HUES6 (cell line): ENCODE results near the gene RASGEF1B.
"Not testable (repeated sequence)": the region's sequence is repeated elsewhere in the genome, so short reads cannot be mapped to it uniquely, and the experiment has no call there.

ENCODE experiments used
- H3K27ac ChIP-seq: 2 replicates; pipeline ENCODE4 v1.7.0; 2013; ENCODE audit warnings: low read depth, mild to moderate bottlenecking, low read length, inconsistent platforms
- H3K27me3 ChIP-seq: 2 replicates; pipeline ENCODE4 v1.6.1; 2013; ENCODE audit warnings: low read length; ENCODE audit not compliant: control insufficient read depth, insufficient read depth
- H3K36me3 ChIP-seq: 2 replicates; pipeline ENCODE4 v1.6.1; 2013; ENCODE audit warnings: low read length; ENCODE audit not compliant: control insufficient read depth, insufficient read depth
- H3K4me1 ChIP-seq: 2 replicates; pipeline ENCODE4 v1.6.1; 2013; ENCODE audit warnings: low read length; ENCODE audit not compliant: control insufficient read depth, insufficient read depth
- H3K4me3 ChIP-seq: 2 replicates; pipeline ENCODE4 v1.5.1; 2013; ENCODE audit warnings: low read depth, low read length
- H3K9ac ChIP-seq: one replicate; pipeline ENCODE4 v1.6.1; 2013; ENCODE audit warnings: mild to moderate bottlenecking, low read length
- H3K9me3 ChIP-seq: 2 replicates; pipeline ENCODE4 v1.6.1; 2013; ENCODE audit warnings: low read depth, low read length; ENCODE audit not compliant: control insufficient read depth, insufficient read depth

The RASGEF1B gene

DNA sequence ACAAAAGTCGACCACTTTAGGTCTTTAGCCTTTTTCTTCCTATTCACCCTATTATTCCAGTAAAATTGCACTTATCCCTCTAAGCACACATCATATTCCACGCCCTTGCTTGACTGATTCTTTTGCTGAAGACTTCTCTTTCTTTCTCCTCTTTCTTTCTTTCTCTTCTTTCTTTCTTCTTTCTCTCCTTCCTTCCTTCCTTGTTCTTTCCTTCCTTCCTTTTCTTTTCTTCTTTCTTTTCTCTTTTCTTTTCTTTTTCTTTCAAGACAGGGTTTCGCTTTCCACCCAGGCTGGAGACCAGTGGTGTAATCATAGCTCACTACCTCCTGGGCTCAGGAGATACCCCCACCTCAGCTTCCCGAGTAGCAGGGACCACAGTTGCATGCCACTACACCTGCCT lies 61.9 kb downstream of the RASGEF1B start:
- H3K4me1 ChIP-seq = no peaks in the 10 kb centered on the region
- no peaks in the 10 kb centered on the region for H3K27me3 ChIP-seq
- no peaks in the 10 kb centered on the region for H3K36me3 ChIP-seq
- no peaks in the 10 kb centered on the region for H3K9me3 ChIP-seq
- H3K4me3 ChIP-seq = no peak overlapping the region
- no peak overlapping the region for H3K9ac ChIP-seq
- no peak overlapping the region for H3K27ac ChIP-seq

DNA sequence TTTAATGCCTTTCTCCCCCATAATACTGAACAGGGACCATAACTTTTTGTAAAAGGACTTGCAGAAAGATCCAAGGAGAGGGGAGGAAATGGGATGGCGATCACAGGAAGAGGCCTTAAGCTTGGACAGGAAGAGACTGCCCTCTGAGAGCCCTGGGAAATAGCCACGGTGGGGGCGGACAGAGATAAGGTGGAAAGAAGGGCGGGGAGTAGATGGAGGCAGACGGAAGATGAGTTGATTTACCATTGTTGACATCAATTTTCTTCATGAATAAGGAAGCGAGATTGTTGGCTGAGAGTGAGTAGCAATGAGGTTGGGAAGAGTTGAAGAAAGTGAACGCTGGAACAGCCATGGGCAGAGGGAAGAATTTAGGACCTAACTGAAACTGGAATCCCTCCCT lies 63.4 kb downstream of the RASGEF1B start:
- no peak overlapping the region for H3K27ac ChIP-seq
- H3K27me3 ChIP-seq = no peaks in the 10 kb centered on the region
- H3K9ac ChIP-seq = no peak overlapping the region
- no peaks in the 10 kb centered on the region for H3K36me3 ChIP-seq
- H3K4me3 ChIP-seq = no peak overlapping the region
- H3K9me3 ChIP-seq = no peaks in the 10 kb centered on the region
- H3K4me1 ChIP-seq = no peaks in the 10 kb centered on the region

DNA sequence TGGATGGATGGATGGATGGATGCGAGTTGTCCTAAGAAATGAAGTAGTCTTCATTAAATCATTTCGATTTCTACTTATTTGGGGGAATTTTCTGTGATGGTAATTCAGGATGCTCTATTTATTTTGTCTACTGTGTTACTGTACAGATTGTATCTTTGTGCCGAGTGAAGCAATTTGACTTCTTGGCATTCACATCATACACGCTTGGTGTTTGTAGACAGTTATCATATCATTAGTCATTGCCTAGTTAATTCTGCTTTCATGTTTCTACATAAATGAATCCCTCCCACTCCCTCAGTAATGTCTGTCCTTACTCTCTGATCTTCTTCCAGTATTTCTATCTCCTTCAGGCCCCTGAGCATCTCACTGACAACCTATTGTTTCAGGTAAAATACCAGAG lies 64.0 kb downstream of the RASGEF1B start:
- no peaks in the 10 kb centered on the region for H3K27me3 ChIP-seq
- H3K27ac ChIP-seq = no peak overlapping the region
- H3K9me3 ChIP-seq = no peaks in the 10 kb centered on the region
- H3K4me1 ChIP-seq = no peaks in the 10 kb centered on the region
- H3K36me3 ChIP-seq = no peaks in the 10 kb centered on the region
- H3K4me3 ChIP-seq = no peak overlapping the region
- H3K9ac ChIP-seq = no peak overlapping the region

DNA sequence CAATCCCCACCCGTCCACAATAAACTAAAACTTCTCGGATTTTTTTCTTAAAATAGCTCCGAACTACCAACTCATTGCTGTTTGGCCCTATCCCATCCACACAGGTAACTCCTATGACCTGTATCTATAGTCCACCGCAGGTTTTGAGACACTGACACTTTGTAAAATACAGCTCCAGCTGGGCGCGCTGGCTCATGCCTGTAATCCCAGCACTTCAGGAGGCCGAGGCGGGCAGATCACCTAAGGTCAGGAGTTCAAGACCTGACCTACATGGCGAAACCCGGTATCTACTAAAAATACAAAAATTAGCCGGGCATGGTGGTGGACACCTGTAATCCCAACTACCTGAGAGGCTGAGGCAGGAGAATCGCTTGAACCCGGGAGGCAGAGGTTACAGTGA lies 65.2 kb downstream of the RASGEF1B start:
- not testable (repeated sequence) for H3K36me3 ChIP-seq, H3K4me1 ChIP-seq, H3K9me3 ChIP-seq, H3K27me3 ChIP-seq, H3K9ac ChIP-seq, H3K4me3 ChIP-seq, H3K27ac ChIP-seq

DNA sequence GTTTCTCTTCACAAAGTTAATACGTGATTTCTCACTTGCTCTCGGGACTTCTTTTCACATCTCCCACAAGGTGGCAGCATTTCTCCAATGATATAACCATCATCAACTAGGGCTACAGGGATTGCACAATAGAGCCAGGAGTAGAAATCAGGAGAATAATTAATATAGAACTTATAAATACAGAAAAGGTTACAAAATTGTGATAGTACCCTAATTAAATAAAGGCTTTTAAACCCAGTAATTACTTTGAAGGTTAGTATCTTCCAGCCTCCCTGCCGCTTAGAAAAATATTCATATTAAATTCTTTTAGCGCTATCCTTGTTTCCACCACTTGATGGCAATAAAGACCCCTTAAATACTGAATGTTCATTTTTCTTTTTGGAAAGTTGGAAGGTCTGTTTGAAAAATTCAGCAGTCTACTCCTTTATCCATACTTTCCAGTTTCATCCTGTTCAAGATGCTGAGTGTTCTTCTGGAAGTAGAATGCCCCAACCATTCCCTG lies 65.8 kb downstream of the RASGEF1B start:
- Histone ChIP-seq H3K9ac (no peak overlapping the region), H3K36me3 (no peaks in the 10 kb centered on the region), H3K27me3 (no peaks in the 10 kb centered on the region), H3K27ac (no peak overlapping the region), H3K9me3 (no peaks in the 10 kb centered on the region), H3K4me3 (no peak overlapping the region; the same call in 1 of the 2 replicates), H3K4me1 (no peaks in the 10 kb centered on the region)

DNA sequence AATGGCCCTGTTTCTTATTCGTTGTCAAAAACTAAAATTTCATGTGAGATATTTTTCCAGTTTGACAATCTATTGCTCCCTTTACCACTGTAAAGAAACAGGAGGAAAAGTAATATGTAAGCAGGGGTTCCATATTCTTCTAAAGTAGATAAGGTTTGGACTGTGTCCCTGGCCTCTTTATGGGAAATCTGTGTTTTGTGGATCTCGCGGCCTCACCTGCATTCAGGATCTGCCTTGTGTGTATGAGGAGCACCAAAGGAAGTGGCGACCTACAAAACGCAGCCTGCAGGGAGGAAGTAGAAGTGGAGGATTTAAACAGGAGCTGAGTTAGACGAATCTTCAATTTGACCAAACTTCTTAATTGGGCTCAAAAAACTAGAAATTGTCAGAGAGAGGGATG lies 67.0 kb downstream of the RASGEF1B start:
- no peak overlapping the region for H3K9ac ChIP-seq
- no peaks in the 10 kb centered on the region for H3K4me1 ChIP-seq
- H3K36me3 ChIP-seq = no peaks in the 10 kb centered on the region
- no peak overlapping the region for H3K27ac ChIP-seq
- H3K9me3 ChIP-seq = no peaks in the 10 kb centered on the region
- no peak overlapping the region for H3K4me3 ChIP-seq
- H3K27me3 ChIP-seq = no peaks in the 10 kb centered on the region

DNA sequence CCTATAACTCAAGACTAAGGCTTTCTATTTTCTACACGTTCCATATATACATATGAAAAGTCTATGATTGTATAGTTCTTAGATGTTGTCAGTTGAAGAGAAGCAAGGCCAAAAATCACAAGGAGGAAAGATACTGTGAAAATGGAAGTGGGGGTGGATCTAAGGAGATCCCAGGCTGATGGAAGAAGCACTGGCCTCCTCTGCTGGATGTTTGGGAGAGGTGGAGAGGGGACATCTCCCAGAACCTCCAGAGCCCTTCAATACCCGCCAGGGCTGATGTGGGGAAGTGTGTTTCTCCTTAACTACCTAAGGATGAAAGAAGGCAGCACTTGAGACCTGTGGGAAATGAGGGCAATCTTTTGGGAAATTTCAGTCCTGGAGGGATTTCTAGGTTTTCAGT lies 67.4 kb downstream of the RASGEF1B start:
- no peak overlapping the region for H3K9ac ChIP-seq
- no peaks in the 10 kb centered on the region for H3K27me3 ChIP-seq
- H3K4me3 ChIP-seq = no peak overlapping the region
- H3K27ac ChIP-seq = no peak overlapping the region
- no peaks in the 10 kb centered on the region for H3K9me3 ChIP-seq
- H3K4me1 ChIP-seq = no peaks in the 10 kb centered on the region
- no peaks in the 10 kb centered on the region for H3K36me3 ChIP-seq

DNA sequence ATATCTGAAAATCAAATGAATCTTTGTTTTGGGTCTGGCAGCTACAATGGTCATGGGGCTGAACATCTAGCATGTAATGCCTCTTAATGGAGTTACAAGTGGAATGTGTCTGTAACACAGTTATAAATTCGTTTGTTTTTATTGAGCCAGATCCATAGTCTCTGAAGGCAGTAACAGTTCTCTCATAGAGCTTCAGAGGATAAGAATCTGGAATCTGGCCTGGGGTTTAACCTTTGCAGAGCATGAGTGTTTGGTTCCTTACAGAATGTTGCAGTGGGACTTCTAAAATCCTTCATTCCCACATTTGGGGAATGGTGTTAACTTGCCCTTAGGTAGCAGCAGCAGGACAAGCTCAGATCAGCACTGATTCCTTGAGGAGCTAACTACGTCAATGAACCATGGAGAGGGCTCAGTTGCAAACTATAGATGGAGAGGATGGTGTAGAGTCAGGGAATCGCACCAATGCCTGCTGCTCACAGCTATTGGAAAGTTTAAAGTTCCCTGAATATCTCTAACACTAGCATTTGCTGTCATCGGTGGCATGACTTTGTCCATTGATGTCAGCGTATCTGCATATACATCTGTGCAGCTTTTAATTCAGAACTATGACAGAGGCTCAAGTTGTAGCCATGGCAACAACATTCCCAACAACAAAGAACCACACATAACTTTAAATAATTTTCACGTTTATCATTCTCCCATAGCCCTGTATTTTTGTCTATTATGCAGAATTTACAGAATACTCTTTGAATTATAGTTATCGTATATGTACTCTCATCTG lies 72.2 kb downstream of the RASGEF1B start:
- no peak overlapping the region for H3K4me3 ChIP-seq
- H3K36me3 ChIP-seq = no peaks in the 10 kb centered on the region
- H3K9ac ChIP-seq = no peak overlapping the region
- no peaks in the 10 kb centered on the region for H3K9me3 ChIP-seq
- no peaks in the 10 kb centered on the region for H3K27me3 ChIP-seq
- H3K4me1 ChIP-seq = no peaks in the 10 kb centered on the region
- H3K27ac ChIP-seq = no peak overlapping the region

DNA sequence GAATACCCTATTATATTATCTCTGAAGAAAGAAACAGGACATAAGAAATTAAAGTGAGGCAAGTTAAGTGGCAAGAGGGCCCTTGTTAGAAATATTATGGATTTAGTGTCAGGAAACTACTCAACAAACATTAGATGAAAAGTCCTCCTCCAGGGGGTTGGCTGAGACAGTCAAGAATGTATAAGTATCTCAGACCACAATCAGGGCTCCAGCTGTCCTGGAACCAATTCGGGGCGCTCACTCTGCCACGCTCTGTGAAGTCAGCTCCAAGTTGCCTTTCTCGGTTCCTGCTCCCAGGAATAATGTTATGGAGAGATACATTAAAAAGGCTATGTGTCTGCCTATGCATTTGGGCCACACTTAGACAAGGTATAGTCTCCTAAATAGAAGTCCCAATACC lies 73.3 kb downstream of the RASGEF1B start:
- Histone ChIP-seq H3K27me3 (no peaks in the 10 kb centered on the region), H3K9ac (no peak overlapping the region), H3K36me3 (no peaks in the 10 kb centered on the region), H3K9me3 (no peaks in the 10 kb centered on the region), H3K4me1 (no peaks in the 10 kb centered on the region), H3K27ac (no peak overlapping the region), H3K4me3 (no peak overlapping the region)

DNA sequence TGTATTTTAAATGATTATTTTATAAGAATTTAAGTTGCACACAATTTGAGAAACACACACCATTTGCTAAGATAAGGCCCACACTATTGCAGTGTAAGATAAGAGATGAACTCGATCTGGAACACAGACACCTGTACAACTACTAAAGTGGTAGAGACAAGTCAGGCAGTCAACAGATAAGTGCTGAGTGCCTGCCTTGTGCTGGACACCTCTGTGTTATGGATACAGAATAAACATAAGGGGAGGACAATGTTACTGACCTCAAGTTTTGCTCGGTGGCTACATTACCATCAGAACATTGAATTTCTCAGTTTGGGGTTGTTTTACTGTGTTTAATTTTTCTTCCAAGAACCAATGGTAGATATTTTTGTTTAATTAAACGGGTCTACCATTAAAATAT lies 74.1 kb downstream of the RASGEF1B start:
- Histone ChIP-seq H3K27me3 (no peaks in the 10 kb centered on the region), H3K36me3 (no peaks in the 10 kb centered on the region), H3K9me3 (no peaks in the 10 kb centered on the region), H3K27ac (no peak overlapping the region), H3K4me1 (no peaks in the 10 kb centered on the region), H3K4me3 (no peak overlapping the region), H3K9ac (no peak overlapping the region)

DNA sequence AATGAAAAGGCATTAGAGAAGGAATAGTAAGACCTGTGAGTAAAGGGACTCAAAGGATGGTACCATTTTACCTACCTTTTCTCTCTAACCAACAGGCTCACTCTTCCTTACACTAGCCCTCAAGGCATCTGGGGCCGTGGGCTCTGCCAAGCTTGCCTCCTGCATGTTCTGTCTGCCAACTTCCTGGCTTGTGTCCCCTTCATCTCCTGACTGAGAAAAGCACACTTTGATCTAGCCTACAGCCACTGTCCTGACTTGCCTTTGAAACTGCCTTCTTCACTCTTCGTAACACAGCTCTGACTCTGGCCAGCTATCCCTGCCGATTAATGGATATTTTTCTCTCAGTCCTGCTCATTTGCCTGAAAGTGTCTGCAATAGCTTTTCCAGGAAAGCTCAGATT lies 76.5 kb downstream of the RASGEF1B start:
- H3K27ac ChIP-seq = no peak overlapping the region
- H3K4me1 ChIP-seq = no peaks in the 10 kb centered on the region
- no peak overlapping the region for H3K9ac ChIP-seq
- no peaks in the 10 kb centered on the region for H3K9me3 ChIP-seq
- no peak overlapping the region for H3K4me3 ChIP-seq
- no peaks in the 10 kb centered on the region for H3K27me3 ChIP-seq
- no peaks in the 10 kb centered on the region for H3K36me3 ChIP-seq
